GM18508 (cell line): Measurements from ENCODE around the gene PRKCD.

ENCODE experiments used
- ATAC-seq: cut with Tn5 transposase; IDR thresholded peaks from one replicate; pipeline ENCODE4 v1.9.1; 2021; ENCODE audit warnings: moderate number of reproducible peaks; ENCODE audit not compliant: insufficient read depth, unreplicated experiment

The PRKCD gene

GRCh38 chr3:53160660-53161449 is at the start of gene PRKCD:
TSS of gene PRKCD (plus strand) at chr3:53161209. CDS start at chr3:53178423, 17,214 bp downstream.
- no peak for ATAC-seq

- ATAC-seq: no peak
These were observed 49.2 kb upstream of the PRKCD start for GRCh38 chr3:53111822-53112221.

GRCh38 chr3:53113293-53114010 is 47.6 kb upstream of the PRKCD start:
- no peak for ATAC-seq

- ATAC-seq: peak; percentile 57
These were observed 47.0 kb upstream of the PRKCD start for GRCh38 chr3:53114011-53114400.

- ATAC-seq: no peak
These were observed 46.5 kb upstream of the PRKCD start for GRCh38 chr3:53114412-53115074.

GRCh38 chr3:53116956-53117355 is 44.1 kb upstream of the PRKCD start:
- no peak for ATAC-seq

- ATAC-seq: no peak
These were observed 40.7 kb upstream of the PRKCD start for GRCh38 chr3:53120336-53120735.

- no peak for ATAC-seq
These were observed 38.6 kb upstream of the PRKCD start for GRCh38 chr3:53122255-53122932.

- ATAC-seq: no peak
These were observed 38.1 kb upstream of the PRKCD start for GRCh38 chr3:53122933-53123305.

- no peak for ATAC-seq
These were observed 37.5 kb upstream of the PRKCD start for GRCh38 chr3:53123510-53123909.

GRCh38 chr3:53123953-53124352 is 37.1 kb upstream of the PRKCD start:
- no peak for ATAC-seq

GRCh38 chr3:53126601-53127000 is 34.4 kb upstream of the PRKCD start:
- no peak for ATAC-seq

- ATAC-seq: no peak
These were observed 31.7 kb upstream of the PRKCD start for GRCh38 chr3:53129344-53129743.

- ATAC-seq: no peak
These were observed 30.6 kb upstream of the PRKCD start, which contains the start of gene RFT1 for GRCh38 chr3:53130179-53131061. TSS of gene RFT1 (minus strand) at chr3:53130435. CDS start at chr3:53130400, 35 bp downstream.

GRCh38 chr3:53131096-53131495 is 29.9 kb upstream of the PRKCD start:
- ATAC-seq: no peak

GRCh38 chr3:53132347-53132746 is 28.7 kb upstream of the PRKCD start:
- no peak for ATAC-seq

GRCh38 chr3:53134631-53135232 is 26.3 kb upstream of the PRKCD start:
- ATAC-seq: no peak

- no peak for ATAC-seq
These were observed 23.8 kb upstream of the PRKCD start for GRCh38 chr3:53137221-53137620.

- ATAC-seq: no peak
These were observed 23.1 kb upstream of the PRKCD start for GRCh38 chr3:53137835-53138446.
